ENCODE data around the gene ZYG11A. TPM values are rescaled to one million over a fixed set of nuclear protein-coding genes. Genes with fewer than 3 reads are reported as not detected.

ZYG11A gene
- total and polyA plus RNA-seq, 12 donors, result 0.06 to 0.07 (median 0.07) TPM; not detected in 9

DNA sequence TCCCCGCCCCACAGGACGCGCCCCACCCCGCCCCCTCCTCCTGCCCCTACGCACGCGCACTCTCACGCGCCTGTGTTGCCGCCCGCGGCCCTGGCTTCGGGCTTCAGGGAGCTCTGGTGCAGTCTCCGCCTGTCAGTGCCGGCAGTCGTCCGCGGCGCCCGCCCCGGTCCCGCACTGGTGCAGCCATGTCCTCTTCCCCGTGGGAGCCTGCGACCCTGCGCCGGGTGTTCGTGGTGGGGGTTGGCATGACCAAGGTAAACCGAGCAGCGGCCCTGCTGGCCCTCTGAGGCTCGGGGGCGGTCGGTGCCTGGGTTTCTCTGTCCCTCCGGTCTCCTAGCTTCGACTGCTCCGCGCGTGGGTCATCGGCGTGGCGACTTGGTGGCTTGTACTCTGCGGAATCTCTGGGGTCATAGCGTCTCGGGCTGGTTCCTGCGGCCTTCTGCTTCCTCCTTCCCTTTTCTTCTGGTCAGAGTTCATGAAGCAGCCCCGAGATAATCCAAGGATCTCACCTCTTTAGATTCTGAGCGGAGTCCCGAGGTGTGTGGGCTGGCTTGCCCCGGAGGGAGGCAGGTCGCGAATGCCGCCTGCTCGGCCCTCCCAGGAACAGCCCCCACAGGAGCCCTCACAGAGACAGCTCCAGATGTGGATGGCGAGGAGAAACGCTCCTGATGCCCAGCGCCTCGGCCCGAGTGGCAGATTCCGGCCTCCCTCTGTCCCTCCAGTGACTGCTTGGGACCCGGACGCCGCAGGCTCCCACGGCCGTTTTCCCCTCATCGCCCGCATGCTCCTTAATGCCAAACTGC lies 84.9 kb downstream of the ZYG11A start, which contains the start of gene SCP2:
Gene SCP2, plus strand, starts transcription at position 65 of the 803 bp plus-strand sequence. Its CDS starts 121 bp downstream, at position 186.
- Histone ChIP-seq H3K4me3 (peak within 1 kb of the TSS; percentile 41 to 75 (median 72)), H3K4me1 (replicated peaks in 1 of 2) (peaks cover 0 to 16% of the 10 kb centered on the region in 2 donors), H3K9me3 (replicated peaks in 1 of 3) (no peaks in the 10 kb centered on the region), H3K27ac (peak within 1 kb of the TSS in 4 of 5 donors; percentile 62 to 87 (median 82)), H3K27me3 (no peaks in the 10 kb centered on the region), H3K36me3 (replicated peaks in 1 of 2) (no peaks in the 10 kb centered on the region)
- TF ChIP-seq POLR2A (IDR thresholded peaks at IDR 0.05) (peak; percentile 76 to 88), CTCF (IDR thresholded peaks at IDR 0.05) (no peak)
- peak; percentile 81 to 88 (median 87) for DNase-seq
- 0 to 1% (median 0%) methylated on average over 10 to 65 of the region's 65 CpGs for WGBS, 4 donors
- intact Hi-C loops (cut with DNase I), result loop anchor here in 1 of 2 donors (10.0 kb wide), 1 partner anchor 247 kb away; no protein-coding TSS in a partner anchor

- peak overlapping the region in 3 of 5 donors; percentile 79 to 87 (median 85) for H3K27ac ChIP-seq
- DNase-seq, result no peak
- H3K9me3 ChIP-seq (replicated peaks in 1 of 3), result no peaks in the 10 kb centered on the region
- H3K4me3 ChIP-seq, result peak overlapping the region in 2 of 4 donors; percentile 73 to 75
- TF ChIP-seq POLR2A (IDR thresholded peaks at IDR 0.05), result no peak
- no peak for TF ChIP-seq CTCF (IDR thresholded peaks at IDR 0.05)
- intact Hi-C loops (cut with DNase I), result loop anchor here in 1 of 2 donors (10.0 kb wide), 1 partner anchor 247 kb away; no protein-coding TSS in a partner anchor
- H3K27me3 ChIP-seq, result no peaks in the 10 kb centered on the region
- 16 to 17% (median 17%) methylated on average over 13 to 15 of the region's 15 CpGs for WGBS, 4 donors
- H3K4me1 ChIP-seq (replicated peaks in 1 of 2), result peaks cover 0 to 16% of the 10 kb centered on the region in 2 donors
- no peaks in the 10 kb centered on the region for H3K36me3 ChIP-seq (replicated peaks in 1 of 2)
These were observed 85.5 kb downstream of the ZYG11A start for GRCh38 chr1:52928015-52928404.

DNA sequence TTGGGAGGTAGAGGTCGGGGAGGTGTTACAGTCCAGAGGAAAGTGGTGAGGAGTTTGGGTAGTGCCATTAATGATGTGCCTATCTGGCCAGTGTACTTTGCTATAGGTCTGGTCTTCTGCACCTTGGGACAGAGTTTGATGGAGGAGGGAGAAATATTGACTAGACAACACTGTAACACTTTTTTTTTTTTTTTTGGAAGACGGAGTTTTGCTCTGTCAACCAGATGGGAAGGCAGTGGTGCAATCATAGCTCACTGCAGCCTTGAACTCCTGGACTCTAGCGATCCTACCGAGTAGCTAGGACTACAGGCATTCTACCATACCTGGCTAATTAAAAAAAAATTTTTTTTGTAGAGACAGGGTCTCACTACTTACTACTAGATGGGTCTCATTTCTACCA lies 86.5 kb downstream of the ZYG11A start:
- H3K27me3 ChIP-seq, result no peaks in the 10 kb centered on the region
- no peaks in the 10 kb centered on the region for H3K36me3 ChIP-seq (replicated peaks in 1 of 2)
- no peak for TF ChIP-seq CTCF (IDR thresholded peaks at IDR 0.05)
- TF ChIP-seq POLR2A (IDR thresholded peaks at IDR 0.05), result no peak
- H3K27ac ChIP-seq, result no peak overlapping the region
- H3K9me3 ChIP-seq (replicated peaks in 1 of 3), result no peaks in the 10 kb centered on the region
- DNase-seq, result no peak
- WGBS, 4 donors, result 62 to 84% (median 77%) methylated on average over 4 of the region's 4 CpGs
- H3K4me3 ChIP-seq, result no peak overlapping the region
- intact Hi-C loops (cut with DNase I), result loop anchor here in 1 of 2 donors (10.0 kb wide), 1 partner anchor 246 kb away; no protein-coding TSS in a partner anchor
- peaks cover 0 to 16% of the 10 kb centered on the region in 2 donors for H3K4me1 ChIP-seq (replicated peaks in 1 of 2)

GRCh38 chr1:52937433-52938182 lies 95.0 kb downstream of the ZYG11A start:
- intact Hi-C loops (cut with DNase I), result no loop called here
- H3K27ac ChIP-seq, result no peak overlapping the region
- no peak for DNase-seq
- TF ChIP-seq CTCF (IDR thresholded peaks at IDR 0.05) (no peak), POLR2A (IDR thresholded peaks at IDR 0.05) (no peak)
- H3K4me1 ChIP-seq (replicated peaks in 1 of 2), result no peaks in the 10 kb centered on the region
- no peaks in the 10 kb centered on the region for H3K27me3 ChIP-seq
- no peaks in the 10 kb centered on the region for H3K9me3 ChIP-seq (replicated peaks in 1 of 3)
- H3K36me3 ChIP-seq (replicated peaks in 1 of 2), result no peaks in the 10 kb centered on the region
- 83 to 88% (median 84%) methylated on average over 3 of the region's 3 CpGs for WGBS, 4 donors
- no peak overlapping the region for H3K4me3 ChIP-seq
